Dermis microvascular lymphatic vessel endothelial cell (primary cell): ENCODE results near the gene RBMS1. TPM values are rescaled to one million over a fixed set of nuclear protein-coding genes. Genes with fewer than 3 reads are reported as not detected.
A peak's percentile ranks its signal among the peaks of the same experiment; 100 is the strongest.

Source experiments
- DNase-seq, 2 donors: peaks; one replicate each; pipeline versions ENCODE4 v3.0.0 to v3.0.0-alpha.2; 2010; ENCODE audit warnings: low read depth in 2 of 2
- total RNA-seq: library from RNA; depleted of rRNA; stranded (reverse); fragments of >200 nt; gene quantifications from 2 replicates; pipeline ENCODE4 v1.2.1, GENCODE V29; 2014

RBMS1 gene
- total RNA-seq, 1 donor from 2014 or later, result 55.1 TPM

DNA sequence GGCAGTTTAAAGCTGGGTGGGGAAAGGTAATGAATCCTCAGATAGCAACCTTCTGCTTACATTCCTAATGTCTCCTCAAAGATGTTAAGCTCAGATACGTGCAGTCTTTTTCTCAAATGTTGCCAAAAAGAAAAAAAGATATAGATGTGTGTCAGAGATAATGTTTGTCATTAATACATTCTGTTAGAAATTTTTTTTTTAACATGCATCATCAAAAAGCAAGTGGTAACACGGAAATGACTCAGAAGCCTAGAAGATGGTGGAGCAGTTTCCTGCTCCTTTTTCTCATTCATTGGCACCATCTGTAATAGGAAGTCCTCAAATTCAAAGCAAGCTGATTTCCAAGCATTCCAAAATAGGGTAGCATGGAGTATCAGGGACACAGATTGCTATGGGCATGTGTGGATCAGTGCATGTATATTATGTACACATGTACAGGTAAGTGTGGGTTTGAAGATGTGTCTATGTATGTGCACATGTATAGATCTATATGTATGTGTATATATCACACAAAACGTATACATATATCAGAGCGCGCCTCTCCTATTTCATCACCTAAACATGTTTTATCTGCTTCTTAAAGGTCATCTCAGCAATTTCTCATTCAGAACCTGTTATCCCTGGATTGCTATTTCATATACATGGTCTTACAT is 213.7 kb downstream of the RBMS1 start:
- DNase-seq, result peak in 1 of 2 donors; percentile 67

DNA sequence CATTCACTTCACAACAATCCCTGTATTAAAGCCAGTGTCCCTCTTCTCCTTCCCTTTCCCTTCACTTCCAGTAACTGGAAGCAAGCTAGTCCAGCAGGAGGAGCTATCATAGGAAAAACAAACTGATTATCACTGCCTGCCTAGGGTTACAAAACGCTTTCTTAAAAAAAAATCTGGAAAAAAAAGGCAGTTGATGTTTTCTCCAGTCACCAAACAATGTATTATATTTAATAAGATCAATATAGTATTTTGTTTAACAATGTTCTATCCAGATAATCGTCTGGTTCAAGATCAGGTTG is 214.8 kb downstream of the RBMS1 start:
- peak in 1 of 2 donors; percentile 46 for DNase-seq

DNA sequence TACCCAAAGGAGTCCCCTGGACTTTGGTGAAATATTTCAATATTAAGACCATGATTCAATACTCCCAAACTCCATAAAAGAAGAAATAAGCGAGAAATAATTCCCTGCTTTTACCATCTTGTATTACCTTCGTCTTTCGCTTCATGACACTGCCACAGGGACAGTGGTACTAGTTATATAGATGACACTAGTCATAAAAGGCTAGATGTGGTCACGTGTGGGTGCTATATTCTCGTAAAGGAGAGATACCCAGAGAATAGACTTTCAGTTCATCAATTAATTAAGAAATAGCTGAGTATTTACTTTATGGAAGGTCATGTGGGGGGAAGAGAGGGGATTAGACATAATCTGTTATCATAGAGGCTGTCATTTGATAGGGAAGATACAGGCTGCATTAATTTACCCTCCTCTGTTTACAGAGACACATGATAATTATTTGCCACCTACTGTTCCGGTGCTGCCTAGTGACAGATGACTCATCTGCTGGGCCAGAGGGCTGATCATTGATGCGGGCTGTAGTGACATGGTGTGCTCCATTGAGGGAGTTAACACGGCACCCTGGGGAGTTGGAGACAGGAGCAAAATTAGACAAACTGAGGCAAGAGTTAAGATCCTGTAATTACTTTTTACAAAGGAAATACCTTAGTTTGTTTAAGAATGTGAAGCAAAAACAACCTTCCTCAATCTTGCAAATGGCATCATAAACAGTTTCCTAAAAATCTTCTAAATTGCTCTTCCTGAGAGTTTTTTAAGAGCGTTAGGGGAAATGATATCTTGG is 215.3 kb downstream of the RBMS1 start:
- DNase-seq, result no peak

DNA sequence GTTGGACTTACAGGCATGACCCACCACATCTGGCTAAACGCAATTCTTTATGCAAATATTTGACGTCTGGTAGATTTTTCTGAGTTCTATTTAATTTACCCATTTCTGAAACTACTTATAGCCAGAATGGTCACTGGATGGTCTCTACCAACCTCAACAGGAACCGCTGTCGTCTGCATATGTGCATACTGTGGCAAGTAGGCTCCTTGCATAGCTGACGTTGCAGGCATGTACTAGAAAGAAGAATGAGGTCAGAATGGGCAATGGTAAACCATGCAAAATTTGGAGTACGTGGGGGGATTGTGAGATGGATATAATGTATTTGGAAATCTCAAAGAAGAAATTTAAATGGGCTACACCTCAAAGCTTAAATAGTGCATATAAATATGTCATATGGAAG is 216.5 kb downstream of the RBMS1 start:
- DNase-seq, result no peak

DNA sequence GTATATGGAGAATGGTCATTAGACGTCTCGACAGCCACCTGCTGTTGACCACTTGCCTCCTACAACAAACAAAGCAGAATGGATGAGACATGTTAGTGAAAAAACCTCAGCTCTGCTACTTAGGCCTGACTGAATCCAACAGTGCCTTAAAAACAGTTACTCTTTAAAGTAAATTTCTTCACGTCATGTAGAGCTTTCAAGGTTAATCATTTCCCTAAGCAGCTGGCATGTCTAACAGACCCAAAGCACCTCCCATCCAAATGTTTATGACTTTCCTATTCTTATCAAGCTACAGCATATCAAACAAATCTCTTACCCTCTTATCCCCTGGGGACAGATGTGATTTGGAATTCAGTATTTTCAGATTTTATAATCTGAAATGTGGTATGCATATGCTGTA is 218.0 kb downstream of the RBMS1 start:
- DNase-seq, result no peak

DNA sequence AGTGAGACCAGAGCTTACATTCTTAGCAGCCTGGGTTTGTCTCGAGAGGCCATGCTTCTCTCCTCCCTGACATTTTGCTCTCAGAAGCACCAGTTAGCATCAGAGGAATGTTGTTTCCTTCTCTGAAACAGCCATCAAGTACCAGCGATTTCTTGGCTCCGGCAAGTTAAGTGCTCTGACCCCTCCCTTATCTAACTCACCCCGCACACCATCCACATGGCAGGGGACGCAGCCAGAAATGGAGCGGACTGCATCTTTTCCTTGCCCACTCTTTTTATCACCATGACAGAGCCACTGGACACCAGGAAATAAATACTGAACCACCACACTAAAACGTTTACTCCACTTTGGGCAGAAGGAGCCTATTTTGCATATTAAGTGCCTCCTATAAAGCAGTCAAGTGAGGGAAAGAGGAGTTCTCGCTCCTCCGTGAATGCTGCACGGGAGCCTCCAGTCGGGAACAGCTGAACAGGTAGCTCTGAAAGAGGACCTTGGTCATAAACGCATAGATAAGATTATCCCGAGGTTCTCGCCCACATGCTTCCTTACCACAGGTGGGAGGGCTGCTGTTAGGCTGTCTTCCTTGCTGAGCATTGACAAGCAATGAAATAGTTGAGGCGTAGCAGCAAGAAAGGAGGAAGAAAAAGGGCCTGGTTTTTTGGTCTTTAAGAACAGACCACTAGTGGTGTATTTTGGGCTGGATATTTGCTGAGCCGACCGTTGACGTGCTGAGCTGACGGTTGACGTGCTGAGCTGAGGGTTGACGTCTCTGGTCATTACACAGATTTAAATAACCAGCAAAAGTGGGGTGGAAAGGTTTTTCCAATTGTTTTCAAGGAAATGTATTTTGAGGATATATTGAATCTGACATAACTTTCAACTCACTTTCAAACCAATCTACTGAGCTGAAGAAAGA is 222.2 kb downstream of the RBMS1 start:
- no peak for DNase-seq

DNA sequence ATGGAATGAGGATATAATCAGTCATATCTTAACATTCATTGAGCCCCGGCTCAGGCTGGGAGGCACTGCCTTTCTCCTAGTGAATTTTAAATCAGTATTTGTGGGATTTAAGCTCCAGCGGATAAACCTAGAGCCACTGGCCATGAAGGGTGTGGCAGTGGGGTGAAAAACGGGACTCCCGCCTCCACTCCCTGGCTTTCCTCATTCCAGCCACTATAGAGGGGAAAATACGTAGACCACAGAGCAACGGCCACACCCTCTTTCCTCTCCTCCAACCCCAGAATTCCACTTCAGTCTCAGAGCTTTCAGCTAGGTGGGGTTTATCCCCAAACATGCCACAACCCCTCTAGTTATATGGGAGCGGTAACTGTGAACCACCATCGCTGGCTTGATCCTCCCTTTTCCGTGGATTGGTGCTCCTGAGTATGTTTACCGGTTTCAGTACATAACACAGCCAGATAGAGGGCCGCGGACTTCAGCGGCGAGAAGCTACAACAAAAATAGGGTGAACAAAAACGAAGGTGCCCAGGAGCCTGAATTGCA is 223.0 kb downstream of the RBMS1 start:
- peak in 1 of 2 donors; percentile 37 for DNase-seq

DNA sequence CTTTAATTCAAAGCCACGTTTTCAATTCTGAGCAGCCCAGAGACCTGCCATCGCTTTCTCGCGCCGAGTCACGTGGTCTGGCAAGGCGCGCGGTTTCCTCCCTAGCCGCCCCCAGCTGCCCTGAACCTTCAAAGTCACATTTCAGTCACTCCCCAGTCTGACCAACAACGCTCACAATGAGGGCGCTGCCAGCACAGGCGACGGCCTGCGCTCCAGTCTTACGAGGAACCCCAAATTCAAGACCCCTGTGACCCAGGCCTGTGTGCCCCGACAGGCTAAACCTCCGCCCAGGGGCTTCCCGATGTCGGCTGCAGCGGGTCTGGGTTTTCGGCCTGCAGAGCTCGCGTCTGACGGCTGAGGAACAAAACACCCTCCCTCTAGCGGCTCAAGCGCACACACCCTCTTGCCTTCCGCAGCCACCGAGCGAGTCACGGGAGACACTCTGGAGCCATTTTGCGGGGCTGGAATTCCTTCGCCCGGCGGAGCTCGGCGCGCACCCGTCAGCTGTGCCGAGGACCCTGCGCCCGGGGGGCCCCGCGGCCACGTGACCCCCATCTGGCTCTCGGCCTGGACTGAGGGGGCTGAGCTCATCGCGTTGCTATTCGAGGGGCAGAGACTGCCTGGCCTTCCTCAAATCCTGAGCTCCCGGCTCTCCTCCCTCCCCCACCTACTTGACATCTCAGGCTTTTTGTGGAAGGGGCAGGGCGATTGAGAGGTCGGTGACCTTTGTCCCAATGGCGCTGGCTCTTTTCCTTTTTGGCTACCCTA is 223.6 kb downstream of the RBMS1 start:
- DNase-seq, result peak; percentile 54 to 88

DNA sequence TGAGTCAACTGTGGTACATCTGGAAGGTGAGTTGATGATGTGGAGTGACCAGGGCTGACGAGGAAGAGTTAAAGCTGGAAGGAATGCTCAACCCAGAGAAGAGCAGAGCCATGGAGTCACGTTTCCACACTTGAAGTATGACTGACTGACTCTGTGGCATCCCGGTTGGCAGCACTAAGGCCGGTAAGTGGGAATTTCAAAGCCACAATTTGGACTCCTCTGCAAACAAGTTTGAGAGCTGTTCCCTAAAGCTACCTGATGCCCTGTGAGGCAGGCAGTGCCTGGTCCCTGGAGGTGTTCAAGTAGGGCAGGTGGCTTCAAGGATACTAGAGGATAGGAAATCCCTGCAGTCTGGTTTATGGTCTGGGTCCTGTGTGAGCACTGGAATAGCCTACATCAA is 224.2 kb downstream of the RBMS1 start:
- no peak for DNase-seq

DNA sequence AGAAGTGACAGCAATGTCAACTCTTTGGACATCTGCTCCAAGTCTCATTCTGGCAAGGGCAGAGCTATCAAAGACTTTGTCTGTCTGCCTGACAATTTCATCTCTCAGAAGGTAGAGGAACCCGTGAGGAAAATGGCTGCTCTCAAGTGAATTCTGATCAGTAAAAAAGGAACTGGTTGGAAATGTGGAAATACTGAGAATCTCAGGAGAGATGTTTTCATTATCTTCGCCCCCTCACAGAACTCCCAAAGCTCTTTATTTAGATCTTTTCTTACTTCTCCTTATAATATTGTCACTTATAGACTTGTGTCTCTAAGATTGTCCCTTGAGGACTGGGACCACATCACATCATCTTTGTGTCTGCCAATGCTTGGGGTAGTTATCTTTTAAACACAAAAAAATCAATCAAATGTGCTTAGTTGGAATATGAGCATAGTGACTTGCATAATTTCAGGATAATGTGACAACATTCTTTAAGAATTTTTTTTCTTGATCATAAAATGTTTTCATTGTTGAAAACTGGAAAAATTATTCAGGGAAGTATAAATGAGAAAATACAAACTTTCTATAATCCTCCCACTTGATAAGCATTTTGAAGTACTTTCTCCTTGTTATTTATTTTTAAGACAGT is 225.3 kb downstream of the RBMS1 start:
- no peak for DNase-seq

DNA sequence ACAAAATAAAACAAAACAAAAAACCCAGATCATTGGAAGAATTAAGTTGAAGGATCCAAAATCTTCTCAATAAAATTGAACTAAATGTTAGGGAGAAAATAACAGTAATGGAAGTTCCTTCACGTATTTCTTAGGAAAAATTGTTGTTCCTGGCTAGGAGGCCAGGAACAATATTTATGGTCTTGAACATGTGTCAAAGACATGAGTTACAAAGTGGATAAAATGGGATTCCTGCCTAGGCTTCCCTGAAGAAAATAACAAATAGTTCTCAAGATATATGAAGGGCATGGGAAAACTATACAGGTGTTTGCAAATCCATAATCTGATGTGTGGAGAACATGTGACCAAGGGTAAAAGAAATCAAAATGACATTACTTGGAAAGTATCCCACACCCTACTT is 225.9 kb downstream of the RBMS1 start:
- DNase-seq, result no peak

DNA sequence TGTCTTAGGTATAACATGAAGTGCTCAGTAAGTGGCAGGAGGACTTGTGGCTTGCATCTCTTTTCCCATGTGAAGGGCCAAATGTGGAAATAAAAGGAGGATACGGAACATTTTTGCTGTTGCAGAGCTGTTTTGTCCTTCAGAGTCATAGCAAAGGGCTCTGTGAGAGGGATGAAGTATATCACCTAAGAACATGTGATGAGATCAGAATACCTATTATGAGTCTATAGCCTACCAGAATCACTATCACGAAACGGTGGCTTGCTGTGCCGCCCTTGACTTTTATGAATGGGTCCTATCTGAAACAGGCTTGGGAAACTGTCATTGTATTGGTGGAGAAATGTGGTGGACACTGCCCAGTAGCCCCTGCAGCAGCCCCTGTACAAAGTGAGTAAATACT is 226.6 kb downstream of the RBMS1 start:
- DNase-seq, result no peak

DNA sequence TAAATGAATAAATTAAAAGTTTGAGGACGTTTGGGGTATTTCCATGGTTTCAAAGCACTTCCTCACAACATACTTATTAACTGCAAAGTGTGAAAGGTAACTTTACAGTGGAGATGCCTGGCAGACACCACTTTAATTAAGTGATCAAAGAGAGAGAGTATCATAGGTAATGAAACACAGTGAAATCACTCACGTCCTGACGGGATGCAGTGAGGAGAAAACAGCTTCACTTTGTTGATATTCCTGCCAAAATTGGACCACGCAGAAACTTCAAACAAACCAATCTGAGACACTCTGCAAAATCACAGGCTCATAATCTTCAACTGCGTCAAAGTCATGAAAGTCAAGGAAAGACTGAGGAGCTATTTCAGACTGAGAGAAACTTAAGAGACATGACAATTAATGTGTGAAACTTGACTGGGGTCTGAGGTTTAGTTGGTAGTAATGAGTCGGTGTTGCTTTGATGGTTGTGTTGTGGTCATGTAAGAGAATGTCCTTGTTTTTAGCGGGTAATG is 227.5 kb downstream of the RBMS1 start:
- DNase-seq, result no peak

DNA sequence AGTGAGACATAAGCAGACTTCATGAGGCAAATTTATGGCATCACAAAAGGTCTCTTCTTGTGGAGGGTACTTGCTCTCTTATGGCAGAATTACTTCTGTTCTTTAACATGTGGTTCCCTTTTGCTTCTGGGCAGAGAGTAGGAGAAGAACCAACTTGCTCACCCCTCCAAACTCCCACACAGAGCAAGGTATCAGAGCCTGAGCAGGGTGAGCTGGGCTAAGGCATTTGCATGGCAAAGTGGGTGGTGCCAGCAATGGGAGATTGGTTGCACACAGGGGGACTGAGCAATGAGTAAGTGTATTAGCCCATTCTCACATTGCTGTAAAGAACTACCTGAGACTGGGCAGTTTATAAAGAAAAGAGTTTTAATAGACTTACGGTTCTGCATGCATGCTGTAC is 229.3 kb downstream of the RBMS1 start:
- DNase-seq, result no peak

DNA sequence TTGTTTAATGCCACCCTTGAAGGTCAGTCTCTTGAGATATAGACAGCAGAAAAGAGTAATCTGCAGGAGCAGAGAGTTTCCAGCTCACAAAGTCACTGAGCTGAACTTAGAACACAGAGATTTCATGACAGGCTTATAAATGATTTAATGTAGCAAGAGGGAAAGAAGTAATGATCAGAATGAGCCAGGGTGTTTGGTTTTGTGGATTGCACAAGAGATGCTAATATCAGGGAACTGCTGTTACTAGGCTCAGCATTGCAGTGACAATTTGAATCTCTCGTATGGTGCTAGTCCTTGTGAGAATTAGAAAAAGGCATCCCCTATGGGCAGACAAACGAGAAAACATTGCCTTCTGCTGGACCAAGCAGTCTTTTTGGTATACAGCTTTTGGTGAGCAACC is 231.9 kb downstream of the RBMS1 start:
- DNase-seq, result no peak

DNA sequence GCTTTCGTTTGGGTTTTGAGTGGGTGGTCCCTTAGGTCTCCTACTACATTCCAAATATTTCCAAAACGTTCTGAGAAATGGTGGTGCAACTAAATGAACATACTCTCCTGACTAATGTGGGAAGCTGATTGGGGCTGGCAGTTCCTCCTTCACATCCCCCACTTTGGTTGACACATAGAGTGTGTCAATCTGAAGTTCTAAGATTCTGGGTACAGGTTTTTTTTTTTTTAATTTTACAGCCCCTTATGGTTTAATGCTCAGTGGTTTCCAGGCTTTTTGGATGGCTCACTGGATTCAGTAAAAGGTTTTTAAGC is 235.2 kb downstream of the RBMS1 start:
- DNase-seq, result no peak

DNA sequence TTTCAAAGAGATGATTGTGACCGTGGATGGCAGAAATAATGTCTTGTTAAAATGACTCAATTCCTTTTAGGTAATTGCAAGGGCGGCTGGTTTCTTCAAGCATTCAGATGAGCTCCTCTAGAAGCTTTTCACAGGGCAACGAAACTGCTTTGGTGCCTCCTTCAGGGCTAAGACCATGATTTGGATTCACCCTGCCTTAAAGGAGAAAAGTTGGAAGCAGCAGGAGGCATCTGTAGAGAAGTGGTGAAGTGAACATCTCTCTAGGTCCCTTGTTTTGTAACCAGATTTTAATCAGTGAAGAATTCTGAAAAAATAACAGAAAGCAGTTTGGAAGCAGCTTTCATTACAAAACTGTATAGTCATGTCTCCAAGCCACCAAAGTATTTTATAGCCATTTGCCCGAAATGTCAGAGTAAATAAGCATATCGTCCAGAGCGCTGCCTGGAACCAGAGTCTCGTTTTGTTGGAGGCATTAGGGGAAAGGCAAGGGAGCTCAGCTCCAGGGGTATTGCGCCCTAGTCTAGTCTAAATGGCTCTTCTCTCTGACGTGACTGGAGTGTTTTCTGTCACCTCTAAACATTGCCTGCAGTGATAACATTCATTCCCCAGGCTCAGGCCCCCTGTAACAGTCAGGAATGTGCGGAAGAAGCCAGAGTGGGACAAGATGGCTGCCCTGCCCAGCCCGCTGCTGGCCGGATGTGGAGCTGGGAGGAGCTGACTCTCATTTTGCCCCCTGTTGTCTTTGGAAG is 235.7 kb downstream of the RBMS1 start:
- no peak for DNase-seq

DNA sequence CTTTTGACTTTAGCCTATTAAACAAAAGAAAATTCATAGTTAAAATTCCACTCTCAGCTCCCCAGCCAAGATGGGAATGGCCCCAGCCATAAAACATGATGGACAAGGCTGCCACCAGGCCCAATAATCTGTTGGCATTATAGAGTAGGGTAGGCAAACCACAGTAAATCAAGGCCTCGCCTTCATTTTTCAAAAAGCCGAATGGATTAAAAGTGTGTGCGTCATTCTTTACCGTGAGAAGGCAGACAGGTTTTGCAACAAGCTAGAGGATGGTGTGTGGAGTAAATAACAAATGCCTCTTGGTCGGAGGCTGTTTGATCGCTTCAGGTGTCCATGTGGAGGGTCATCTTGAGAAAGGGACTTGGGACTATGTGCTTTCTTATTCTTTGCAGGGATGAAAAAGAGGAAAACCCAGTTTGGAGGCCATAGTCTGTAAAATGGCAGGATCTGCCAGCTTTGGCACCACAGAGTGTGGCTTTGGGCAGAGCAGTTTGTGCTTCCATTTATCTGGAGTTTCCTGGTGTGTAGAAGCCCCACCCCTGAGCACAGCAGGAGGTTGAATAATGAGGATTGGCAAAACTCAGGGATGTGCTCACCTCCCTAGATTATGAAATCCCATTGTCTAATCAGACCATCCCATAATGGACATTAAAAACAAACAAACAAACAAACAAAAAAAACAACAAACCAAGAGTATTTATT is 236.4 kb downstream of the RBMS1 start:
- no peak for DNase-seq

DNA sequence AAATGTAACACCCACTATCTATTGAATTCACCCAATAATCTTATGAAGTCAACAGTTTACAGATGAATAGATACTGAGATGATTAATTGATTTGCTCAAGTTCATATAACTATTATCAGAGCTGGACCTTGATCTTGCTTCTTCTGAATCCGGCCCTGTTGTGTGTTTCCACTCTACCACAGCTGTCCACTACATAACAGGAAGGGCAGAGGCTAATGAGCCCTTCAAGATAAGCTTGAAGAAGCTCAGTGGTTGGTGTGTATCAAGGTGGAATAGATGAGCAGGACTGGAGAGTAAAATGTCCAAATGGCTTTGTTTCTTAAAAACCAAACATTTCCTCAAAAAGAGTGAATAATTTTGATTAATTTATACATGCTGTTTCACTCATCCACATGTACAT is 237.1 kb downstream of the RBMS1 start:
- no peak for DNase-seq

DNA sequence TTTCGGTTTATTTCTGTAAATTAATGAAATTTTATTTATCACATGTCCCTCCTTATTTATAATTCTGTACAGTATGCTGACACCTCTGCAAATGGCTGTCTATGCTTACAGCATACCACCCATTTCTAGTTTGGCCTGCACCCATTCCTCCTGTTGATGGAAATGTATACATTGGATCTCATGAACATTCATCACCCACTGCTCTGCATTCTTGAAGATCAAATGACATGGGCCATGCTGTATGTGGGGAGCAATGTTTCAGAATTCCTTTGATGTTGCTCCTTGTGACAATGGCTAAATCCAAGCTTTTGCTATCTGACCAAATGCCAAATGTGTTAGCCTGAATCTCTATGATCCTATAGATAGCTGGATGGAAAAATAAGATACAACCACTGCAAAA is 238.2 kb downstream of the RBMS1 start:
- DNase-seq, result no peak
